HepG2 (cell line): Measurements from ENCODE around the gene CCDC97. TPM values are rescaled to one million over a fixed set of nuclear protein-coding genes. Genes with fewer than 3 reads are reported as not detected.

Experiments
- DMTF1 ChIP-seq: sonication (generic); formaldehyde crosslinking; IDR thresholded peaks from 2 replicates; pipeline ENCODE4 v1.4.0; 2020; ENCODE audit warnings: mild to moderate bottlenecking, missing genetic modification reagents
- EED ChIP-seq: sonication (generic); formaldehyde crosslinking; IDR thresholded peaks from 2 replicates; pipeline ENCODE4 v1.5.0; 2020; ENCODE audit warnings: mild to moderate bottlenecking, missing genetic modification reagents
- FOXJ3 ChIP-seq: sonication (generic); formaldehyde crosslinking; IDR thresholded peaks from 2 replicates; pipeline ENCODE4 v1.4.0; 2020; ENCODE audit warnings: missing genetic modification reagents, mild to moderate bottlenecking, borderline replicate concordance
- HOXD1 ChIP-seq: sonication (generic); formaldehyde crosslinking; IDR thresholded peaks from 2 replicates; pipeline ENCODE4 v1.5.0; 2020; ENCODE audit warnings: missing genetic modification reagents
- MTERF4 ChIP-seq: sonication (generic); formaldehyde crosslinking; IDR thresholded peaks from 2 replicates; pipeline ENCODE4 v1.8.0; 2023; ENCODE audit warnings: mild to moderate bottlenecking, missing genetic modification reagents
- POGK ChIP-seq: sonication (generic); formaldehyde crosslinking; conservative IDR thresholded peaks from 2 replicates; pipeline ENCODE4 v1.8.0; 2022; ENCODE audit warnings: mild to moderate bottlenecking, moderate library complexity, missing genetic modification reagents
- PRPF4 ChIP-seq: fragments of 200-400 bp; formaldehyde crosslinking; IDR thresholded peaks from 2 replicates; pipeline ENCODE4 v1.6.1; 2016; ENCODE audit warnings: low read length, low read depth; ENCODE audit not compliant: poor library complexity, severe bottlenecking
- RBM22 ChIP-seq: fragments of 200-400 bp; formaldehyde crosslinking; optimal IDR thresholded peaks from 2 replicates; pipeline ENCODE3; 2017; ENCODE audit warnings: mild to moderate bottlenecking, low read length, moderate library complexity
- TBL1XR1 ChIP-seq: fragments of 150-350 bp; IDR thresholded peaks from 2 replicates; pipeline ENCODE4 v1.6.1; 2014; ENCODE audit warnings: borderline replicate concordance, low read length; ENCODE audit not compliant: partially characterized antibody
- TBX3 ChIP-seq: fragments of 450-650 bp; IDR thresholded peaks from 2 replicates; pipeline ENCODE4 v1.6.1; 2017; ENCODE audit warnings: antibody characterized with exemption, mild to moderate bottlenecking, inconsistent platforms, borderline replicate concordance
- TEAD3 ChIP-seq: optimal IDR thresholded peaks from 2 replicates; pipeline ENCODE3; 2016; ENCODE audit warnings: borderline replicate concordance
- ZNF143 ChIP-seq: sonication (generic); formaldehyde crosslinking; IDR thresholded peaks from 2 replicates; pipeline ENCODE4 v1.4.0; 2020; ENCODE audit warnings: missing genetic modification reagents
- ZNF160 ChIP-seq: sonication (generic); formaldehyde crosslinking; IDR thresholded peaks from 2 replicates; pipeline ENCODE4 v1.8.0; 2022; ENCODE audit warnings: mild to moderate bottlenecking, inconsistent platforms, missing genetic modification reagents
- ZNF205 ChIP-seq: IDR thresholded peaks from 2 replicates; pipeline ENCODE4 v1.6.1; 2018; ENCODE audit warnings: missing biosample characterization, missing genetic modification reagents
- ZNF512 ChIP-seq: sonication (generic); formaldehyde crosslinking; IDR thresholded peaks from 2 replicates; pipeline ENCODE4 v1.4.0; 2020; ENCODE audit warnings: mild to moderate bottlenecking, missing genetic modification reagents
- ZNF766 ChIP-seq: sonication (generic); formaldehyde crosslinking; IDR thresholded peaks from 2 replicates; pipeline ENCODE4 v1.5.0; 2020; ENCODE audit warnings: missing genetic modification reagents, borderline replicate concordance
- ZSCAN25 ChIP-seq: sonication (generic); formaldehyde crosslinking; IDR thresholded peaks from 2 replicates; pipeline ENCODE4 v1.8.0; 2022; ENCODE audit warnings: mild to moderate bottlenecking, missing genetic modification reagents
- polyA plus RNA-seq, 8 experiments: library from polyadenylated mRNA; depleted of rRNA in 3 of 8; stranded (reverse) in 7 of 8; unstranded in 1 of 8; fragments of >200 nt; fragmentation: Illumina TruSeq in 4 of 8; extraction: Trizol in 4 of 8; gene quantifications; 2 replicates each; pipeline versions ENCODE4 v1.2.1 to v1.2.3, GENCODE V29; 2011 to 2016; ENCODE audit warnings: low read depth in 4 of 8, missing spikeins in 1 of 8, mixed read lengths in 1 of 8; ENCODE audit not compliant: insufficient read depth in 1 of 8
- total RNA-seq, 5 experiments: library from RNA; depleted of rRNA; stranded (reverse); fragments of >200 nt; fragmentation: Illumina TruSeq; extraction: Trizol; gene quantifications; 2 replicates each; pipeline ENCODE4 v1.2.3, GENCODE V29; 2016; ENCODE audit warnings: low read depth in 1 of 5

CCDC97 gene
- total and polyA plus RNA-seq, 2 of the 13 experiments (the other 11 are each of a cell fraction or from before 2014, with no cell fraction given) = 6.2 to 7.3 TPM

GRCh38 chr19:41352609-41353465, 42.9 kb downstream of the CCDC97 start (continued):
- TF ChIP-seq ZNF160 = 0 out of 2 replicates have a peak, but pooled peaks have one; percentile 30
- 0 out of 2 replicates have a peak, but pooled peaks have one; percentile 20 for TF ChIP-seq FOXJ3 (CRISPR knock-in tag)
- no peak for TF ChIP-seq TBX3
- no peak for TF ChIP-seq ZSCAN25 (CRISPR knock-in tag)
- no peak for TF ChIP-seq MTERF4
- TF ChIP-seq ZNF205 (CRISPR knock-in tag) = no peak
- no peak for TF ChIP-seq EED
- no peak for TF ChIP-seq RBM22
- TF ChIP-seq ZNF143 (CRISPR knock-in tag) = no peak
- TF ChIP-seq PRPF4 = no peak
- TF ChIP-seq ZNF766 (CRISPR knock-in tag) = no peak
- TF ChIP-seq POGK (CRISPR knock-in tag) = no peak; the same call in 1 of the 2 replicates
- 0 out of 2 replicates have a peak, but pooled peaks have one; percentile 32 for TF ChIP-seq ZNF512 (CRISPR knock-in tag)
- no peak for TF ChIP-seq TEAD3
- no peak for TF ChIP-seq TBL1XR1
- TF ChIP-seq DMTF1 (CRISPR knock-in tag) = no peak
- TF ChIP-seq HOXD1 = 0 out of 2 replicates have a peak, but pooled peaks have one; percentile 15
